ENCODE results near the gene MSRB3.

Gene MSRB3

DNA sequence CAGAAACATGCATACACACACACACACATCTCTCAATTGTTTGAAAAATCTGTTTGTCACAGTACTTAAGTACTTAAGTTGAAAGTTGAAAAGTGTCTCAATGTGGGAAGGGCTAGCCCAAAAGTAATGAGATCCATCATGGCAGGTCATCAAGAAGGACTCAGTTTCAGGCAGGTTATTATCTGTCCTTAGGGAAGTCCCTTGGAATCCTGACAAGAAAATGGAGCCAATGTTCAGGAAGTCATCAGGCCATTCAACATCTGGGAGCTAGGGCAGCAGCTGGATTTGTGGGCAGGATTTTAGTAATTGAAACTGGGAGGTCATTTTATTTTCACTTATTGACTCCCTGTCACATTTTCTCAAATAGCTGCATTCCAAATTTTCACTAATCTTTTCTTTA lies 56.0 kb downstream of the MSRB3 start:
- no peak overlapping the region for H3K4me3 ChIP-seq (ENCODE audit: low read length)
- H3K4me2 ChIP-seq (ENCODE audit: low read length), result no peak overlapping the region
- H3K27ac ChIP-seq (ENCODE audit: low read length), result no peak overlapping the region
- no peak overlapping the region for H2AFZ ChIP-seq (ENCODE audit: low read depth, low read length)
- H3K4me1 ChIP-seq (ENCODE audit: low read length), result no peaks in the 10 kb centered on the region
- H3K79me2 ChIP-seq (ENCODE audit: low read length), result no peaks in the 10 kb centered on the region
- H3K9me3 ChIP-seq (ENCODE audit: insufficient read depth, low read length), result no peaks in the 10 kb centered on the region
- no peaks in the 10 kb centered on the region for H3K36me3 ChIP-seq (replicated peaks; ENCODE audit: low read depth, low read length)
- H3K27me3 ChIP-seq (ENCODE audit: low read depth, low read length), result peaks cover 2% of the 10 kb centered on the region; the same call in 1 of the 2 replicates
- no peaks in the 10 kb centered on the region for H4K20me1 ChIP-seq (ENCODE audit: insufficient read depth, low read length)
- no peak for TF ChIP-seq CTCF (IDR thresholded peaks at IDR 0.05; ENCODE audit: low read depth, low read length)
- no peak for TF ChIP-seq EZH2phosphoT487 (IDR thresholded peaks at IDR 0.05; ENCODE audit: low read depth)
- H3K9ac ChIP-seq (ENCODE audit: low read length), result no peak overlapping the region

GRCh38 chr12:65335021-65335714 lies 56.7 kb downstream of the MSRB3 start:
- no peak overlapping the region for H3K9ac ChIP-seq (ENCODE audit: low read length)
- no peak overlapping the region for H2AFZ ChIP-seq (ENCODE audit: low read depth, low read length)
- no peak overlapping the region for H3K4me2 ChIP-seq (ENCODE audit: low read length)
- no peaks in the 10 kb centered on the region for H3K36me3 ChIP-seq (replicated peaks; ENCODE audit: low read depth, low read length)
- peaks cover 2% of the 10 kb centered on the region; the same call in 1 of the 2 replicates for H3K27me3 ChIP-seq (ENCODE audit: low read depth, low read length)
- H3K79me2 ChIP-seq (ENCODE audit: low read length), result no peaks in the 10 kb centered on the region
- no peak overlapping the region for H3K4me3 ChIP-seq (ENCODE audit: low read length)
- no peaks in the 10 kb centered on the region for H3K4me1 ChIP-seq (ENCODE audit: low read length)
- TF ChIP-seq EZH2phosphoT487 (IDR thresholded peaks at IDR 0.05; ENCODE audit: low read depth) (no peak), CTCF (IDR thresholded peaks at IDR 0.05; ENCODE audit: low read depth, low read length) (no peak)
- H3K9me3 ChIP-seq (ENCODE audit: insufficient read depth, low read length), result no peaks in the 10 kb centered on the region
- no peak overlapping the region for H3K27ac ChIP-seq (ENCODE audit: low read length)
- no peaks in the 10 kb centered on the region for H4K20me1 ChIP-seq (ENCODE audit: insufficient read depth, low read length)

DNA sequence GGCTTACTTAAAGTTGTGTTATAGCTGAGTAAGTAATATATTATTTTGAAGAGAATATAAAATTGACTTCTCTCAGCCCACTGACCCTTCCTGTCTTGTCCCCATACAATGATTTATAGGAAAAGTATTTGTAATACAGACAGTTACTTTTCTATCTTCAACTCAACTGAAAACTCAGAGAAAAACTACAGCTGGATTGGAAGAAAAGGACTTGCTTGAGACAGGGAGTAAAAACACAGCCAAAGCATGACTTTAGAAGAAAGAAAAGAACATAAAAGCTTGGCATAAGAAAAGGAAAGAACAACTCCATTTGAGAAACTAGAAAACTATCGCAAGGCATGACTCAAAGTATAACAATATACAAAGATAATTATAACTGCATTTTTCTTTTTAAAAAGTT lies 57.5 kb downstream of the MSRB3 start:
- TF ChIP-seq CTCF (IDR thresholded peaks at IDR 0.05; ENCODE audit: low read depth, low read length), result no peak
- TF ChIP-seq EZH2phosphoT487 (IDR thresholded peaks at IDR 0.05; ENCODE audit: low read depth), result no peak
- H3K4me1 ChIP-seq (ENCODE audit: low read length), result no peaks in the 10 kb centered on the region
- H4K20me1 ChIP-seq (ENCODE audit: insufficient read depth, low read length), result no peaks in the 10 kb centered on the region
- no peak overlapping the region for H2AFZ ChIP-seq (ENCODE audit: low read depth, low read length)
- H3K9me3 ChIP-seq (ENCODE audit: insufficient read depth, low read length), result no peaks in the 10 kb centered on the region
- H3K36me3 ChIP-seq (replicated peaks; ENCODE audit: low read depth, low read length), result no peaks in the 10 kb centered on the region
- H3K27me3 ChIP-seq (ENCODE audit: low read depth, low read length), result peaks cover 2% of the 10 kb centered on the region; the same call in 1 of the 2 replicates
- no peak overlapping the region for H3K9ac ChIP-seq (ENCODE audit: low read length)
- no peak overlapping the region for H3K4me3 ChIP-seq (ENCODE audit: low read length)
- no peak overlapping the region for H3K27ac ChIP-seq (ENCODE audit: low read length)
- H3K79me2 ChIP-seq (ENCODE audit: low read length), result no peaks in the 10 kb centered on the region
- H3K4me2 ChIP-seq (ENCODE audit: low read length), result no peak overlapping the region

DNA sequence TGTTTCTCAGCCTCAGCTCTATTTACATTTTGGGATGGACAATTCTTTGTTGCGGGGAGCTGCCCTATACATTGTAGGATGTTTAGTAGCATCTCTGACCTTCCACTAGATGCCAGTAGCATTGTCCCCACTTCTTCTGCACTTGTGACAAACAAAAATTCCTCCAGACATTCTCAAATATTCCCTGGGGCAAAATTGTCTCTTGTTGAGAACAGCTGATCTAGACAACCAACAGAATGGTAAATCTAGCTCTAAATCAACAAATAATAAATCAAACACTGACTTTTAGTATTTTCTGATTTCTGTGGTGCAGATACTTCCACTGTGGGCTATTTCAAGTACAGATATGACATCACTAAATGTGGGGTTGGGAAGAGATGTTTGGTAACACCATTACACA lies 60.7 kb downstream of the MSRB3 start:
- no peaks in the 10 kb centered on the region for H3K4me1 ChIP-seq (ENCODE audit: low read length)
- no peak overlapping the region for H3K4me2 ChIP-seq (ENCODE audit: low read length)
- H3K27ac ChIP-seq (ENCODE audit: low read length), result no peak overlapping the region
- peaks cover 2% of the 10 kb centered on the region; the same call in 1 of the 2 replicates for H3K27me3 ChIP-seq (ENCODE audit: low read depth, low read length)
- no peak overlapping the region for H3K9ac ChIP-seq (ENCODE audit: low read length)
- no peaks in the 10 kb centered on the region for H4K20me1 ChIP-seq (ENCODE audit: insufficient read depth, low read length)
- no peak overlapping the region for H3K4me3 ChIP-seq (ENCODE audit: low read length)
- H2AFZ ChIP-seq (ENCODE audit: low read depth, low read length), result no peak overlapping the region
- H3K9me3 ChIP-seq (ENCODE audit: insufficient read depth, low read length), result no peaks in the 10 kb centered on the region
- H3K36me3 ChIP-seq (replicated peaks; ENCODE audit: low read depth, low read length), result no peaks in the 10 kb centered on the region
- TF ChIP-seq CTCF (IDR thresholded peaks at IDR 0.05; ENCODE audit: low read depth, low read length), result no peak
- no peak for TF ChIP-seq EZH2phosphoT487 (IDR thresholded peaks at IDR 0.05; ENCODE audit: low read depth)
- no peaks in the 10 kb centered on the region for H3K79me2 ChIP-seq (ENCODE audit: low read length)
